Fibroblast of lung (primary cell): ENCODE data around the gene TIMP4. TPM values are rescaled to one million over a fixed set of nuclear protein-coding genes. Genes with fewer than 3 reads are reported as not detected.

Experiments
- DNase-seq, 2 donors: peaks; one replicate each; pipeline versions ENCODE4 v3.0.0 to v3.0.0-alpha.2; 2010; ENCODE audit warnings: low read depth in 2 of 2
- H2AFZ ChIP-seq: 2 replicates; pipeline ENCODE4 v1.5.1; 2012; ENCODE audit warnings: low read length, control low read depth, inconsistent platforms
- H3K27ac ChIP-seq: 2 replicates; pipeline ENCODE4 v1.5.1; 2011; ENCODE audit warnings: low read length, control low read depth; ENCODE audit not compliant: insufficient read depth
- H3K27me3 ChIP-seq: 2 replicates; pipeline ENCODE4 v1.5.1; 2011; ENCODE audit warnings: mild to moderate bottlenecking, low read length; ENCODE audit not compliant: control insufficient read depth, insufficient read depth
- H3K36me3 ChIP-seq: 2 replicates; pipeline ENCODE4 v1.5.1; 2011; ENCODE audit warnings: low read length; ENCODE audit not compliant: control insufficient read depth, insufficient read depth
- H3K4me1 ChIP-seq: 2 replicates; pipeline ENCODE4 v1.5.1; 2011; ENCODE audit warnings: low read length; ENCODE audit not compliant: control insufficient read depth, insufficient read depth; ENCODE audit errors: extremely low read depth
- H3K4me2 ChIP-seq: 2 replicates; pipeline ENCODE4 v1.5.1; 2011; ENCODE audit warnings: low read length, control low read depth; ENCODE audit not compliant: insufficient read depth; ENCODE audit errors: extremely low read depth
- H3K4me3 ChIP-seq, 4 experiments: fragments of 200-600 bp in 1 of 4; sonication (generic) in 1 of 4; replicated peaks in 1 of 4; 2 replicates each; pipeline ENCODE4 v1.5.1; 2011 to 2016; ENCODE audit warnings: low read length in 4 of 4, low read depth in 3 of 4, mild to moderate bottlenecking in 3 of 4, control low read depth in 2 of 4, inconsistent platforms in 1 of 4, mixed read lengths in 1 of 4; ENCODE audit not compliant: insufficient read depth in 1 of 4; ENCODE audit errors: control extremely low read depth in 1 of 4
- H3K79me2 ChIP-seq: 2 replicates; pipeline ENCODE4 v1.5.1; 2012; ENCODE audit warnings: mild to moderate bottlenecking, low read length, inconsistent platforms; ENCODE audit not compliant: control insufficient read depth, insufficient read depth
- H3K9ac ChIP-seq: 2 replicates; pipeline ENCODE4 v1.5.1; 2011; ENCODE audit warnings: mild to moderate bottlenecking, low read length, control low read depth; ENCODE audit not compliant: insufficient read depth
- H3K9me3 ChIP-seq: 2 replicates; pipeline ENCODE4 v1.5.1; 2012; ENCODE audit warnings: low read depth, low read length; ENCODE audit not compliant: control insufficient read depth, insufficient read depth
- H4K20me1 ChIP-seq: 2 replicates; pipeline ENCODE4 v1.5.1; 2011; ENCODE audit warnings: low read length; ENCODE audit not compliant: control insufficient read depth, insufficient read depth; ENCODE audit errors: extremely low read depth
- CTCF ChIP-seq, 2 donors: IDR thresholded peaks in 1 of 2; conservative IDR thresholded peaks in 1 of 2; 1 replicate in 1 of 2; 2 replicates in 1 of 2; pipeline ENCODE4 v1.5.1; 2011 to 2012; ENCODE audit warnings: low read length in 2 of 2, control low read depth in 1 of 2, inconsistent platforms in 1 of 2, low read depth in 1 of 2, mild to moderate bottlenecking in 1 of 2
- EZH2 ChIP-seq: IDR thresholded peaks from 2 replicates; pipeline ENCODE4 v1.5.1; 2012; ENCODE audit warnings: low read length, control low read depth, mild to moderate bottlenecking; ENCODE audit errors: missing control alignments
- polyA plus RNA-seq, 2 donors: library from polyadenylated mRNA; depleted of rRNA in 1 of 2; stranded (reverse) in 1 of 2; unstranded in 1 of 2; fragments of >200 nt; gene quantifications; 2 replicates each; pipeline ENCODE4 v1.2.1, GENCODE V29; 2011 to 2012; ENCODE audit warnings: missing spikeins in 1 of 2
- total RNA-seq: library from RNA; depleted of rRNA; stranded (reverse); fragments of >200 nt; gene quantifications from 2 replicates; pipeline ENCODE4 v1.2.1, GENCODE V29; 2014

The TIMP4 gene
- total and polyA plus RNA-seq, 2 donors (not counting 1 experiment from before 2014, with no cell fraction given): 2.8 to 12.6 TPM

- no peak overlapping the region for H3K4me3 ChIP-seq
- H3K9ac ChIP-seq: no peak overlapping the region
- no peak overlapping the region for H3K4me2 ChIP-seq
- no peaks in the 10 kb centered on the region for H3K79me2 ChIP-seq
- peaks cover 8% of the 10 kb centered on the region for H3K27me3 ChIP-seq
- no peak overlapping the region for H3K27ac ChIP-seq
- DNase-seq: peak; percentile 64 to 91
- no peaks in the 10 kb centered on the region for H3K36me3 ChIP-seq
- H3K9me3 ChIP-seq: no peaks in the 10 kb centered on the region
- TF ChIP-seq EZH2: no peak
- no peak for TF ChIP-seq CTCF (conservative IDR thresholded peaks at IDR 0.05 in 1 of 2, IDR thresholded peaks at IDR 0.05 in 1 of 2; ENCODE audit: low read depth in 1 of 2, low read length in 2 of 2)
- peaks cover 10% of the 10 kb centered on the region for H3K4me1 ChIP-seq
- no peak overlapping the region for H2AFZ ChIP-seq
- no peaks in the 10 kb centered on the region for H4K20me1 ChIP-seq
These were observed 2.9 kb downstream of the TIMP4 start for GRCh38 chr3:12155828-12156227.

GRCh38 chr3:12155264-12155663 lies 3.4 kb downstream of the TIMP4 start:
- no peak overlapping the region for H2AFZ ChIP-seq
- DNase-seq: no peak
- H3K4me3 ChIP-seq: no peak overlapping the region
- H3K9me3 ChIP-seq: no peaks in the 10 kb centered on the region
- no peaks in the 10 kb centered on the region for H3K79me2 ChIP-seq
- peaks cover 8% of the 10 kb centered on the region for H3K27me3 ChIP-seq
- no peak overlapping the region for H3K27ac ChIP-seq
- no peak for TF ChIP-seq EZH2
- TF ChIP-seq CTCF (conservative IDR thresholded peaks at IDR 0.05 in 1 of 2, IDR thresholded peaks at IDR 0.05 in 1 of 2; ENCODE audit: low read depth in 1 of 2, low read length in 2 of 2): no peak
- H4K20me1 ChIP-seq: no peaks in the 10 kb centered on the region
- no peak overlapping the region for H3K4me2 ChIP-seq
- no peak overlapping the region for H3K9ac ChIP-seq
- peaks cover 10% of the 10 kb centered on the region for H3K4me1 ChIP-seq
- no peaks in the 10 kb centered on the region for H3K36me3 ChIP-seq

- no peaks in the 10 kb centered on the region for H4K20me1 ChIP-seq
- H2AFZ ChIP-seq: no peak overlapping the region
- no peaks in the 10 kb centered on the region for H3K9me3 ChIP-seq
- no peak overlapping the region for H3K4me3 ChIP-seq
- peaks cover 8% of the 10 kb centered on the region for H3K4me1 ChIP-seq
- H3K36me3 ChIP-seq: no peaks in the 10 kb centered on the region
- TF ChIP-seq EZH2 (no peak), CTCF (conservative IDR thresholded peaks at IDR 0.05 in 1 of 2, IDR thresholded peaks at IDR 0.05 in 1 of 2; ENCODE audit: low read depth in 1 of 2, low read length in 2 of 2) (no peak)
- no peak overlapping the region for H3K9ac ChIP-seq
- H3K79me2 ChIP-seq: no peaks in the 10 kb centered on the region
- peak in 1 of 2 donors; percentile 50 for DNase-seq
- H3K27ac ChIP-seq: no peak overlapping the region
- no peak overlapping the region for H3K4me2 ChIP-seq
- H3K27me3 ChIP-seq: peaks cover 8% of the 10 kb centered on the region
These were observed 4.6 kb downstream of the TIMP4 start for GRCh38 chr3:12154151-12154550.
